ENCODE data around the gene DNAAF8.
A peak's percentile ranks its signal among the peaks of the same experiment; 100 is the strongest.

DNAAF8 gene

GRCh38 chr16:4745274-4745569 lies 10.9 kb downstream of the DNAAF8 start:
- no peaks in the 10 kb centered on the region for H3K79me2 ChIP-seq (ENCODE audit: control insufficient read depth, low read length)
- no peak overlapping the region for H3K4me2 ChIP-seq (ENCODE audit: low read length)
- H3K4me3 ChIP-seq (ENCODE audit: low read length) = no peak overlapping the region
- H3K9me3 ChIP-seq (ENCODE audit: control insufficient read depth, insufficient read depth, low read length) = no peaks in the 10 kb centered on the region
- H3K4me1 ChIP-seq (ENCODE audit: control insufficient read depth, low read length) = peaks cover 34% of the 10 kb centered on the region
- TF ChIP-seq EZH2phosphoT487 (IDR thresholded peaks at IDR 0.05; ENCODE audit: borderline replicate concordance, low read length) (no peak), CTCF (IDR thresholded peaks at IDR 0.05; ENCODE audit: low read depth, low read length, poor library complexity, severe bottlenecking) (no peak)
- no peaks in the 10 kb centered on the region for H3K27me3 ChIP-seq (ENCODE audit: control insufficient read depth, low read length)
- H3K9me2 ChIP-seq (replicated peaks; ENCODE audit: control insufficient read depth, low read length) = no peaks in the 10 kb centered on the region
- no peaks in the 10 kb centered on the region for H4K20me1 ChIP-seq (ENCODE audit: control insufficient read depth, insufficient read depth, low read depth, low read length)
- H3F3A ChIP-seq (ENCODE audit: control insufficient read depth, insufficient read depth) = no peaks in the 10 kb centered on the region
- no peaks in the 10 kb centered on the region for H3K36me3 ChIP-seq (ENCODE audit: control insufficient read depth, low read length)
- H3K27ac ChIP-seq (ENCODE audit: low read depth, low read length) = no peak overlapping the region

GRCh38 chr16:4746215-4746614 lies 11.9 kb downstream of the DNAAF8 start:
- H3K27me3 ChIP-seq (ENCODE audit: control insufficient read depth, low read length) = no peaks in the 10 kb centered on the region
- no peaks in the 10 kb centered on the region for H3K9me2 ChIP-seq (replicated peaks; ENCODE audit: control insufficient read depth, low read length)
- H3K4me3 ChIP-seq (ENCODE audit: low read length) = no peak overlapping the region
- peaks cover 34% of the 10 kb centered on the region for H3K4me1 ChIP-seq (ENCODE audit: control insufficient read depth, low read length)
- no peaks in the 10 kb centered on the region for H3K9me3 ChIP-seq (ENCODE audit: control insufficient read depth, insufficient read depth, low read length)
- no peak overlapping the region for H3K4me2 ChIP-seq (ENCODE audit: low read length)
- no peak overlapping the region for H3K27ac ChIP-seq (ENCODE audit: low read depth, low read length)
- no peaks in the 10 kb centered on the region for H3F3A ChIP-seq (ENCODE audit: control insufficient read depth, insufficient read depth)
- no peaks in the 10 kb centered on the region for H4K20me1 ChIP-seq (ENCODE audit: control insufficient read depth, insufficient read depth, low read depth, low read length)
- peaks cover 5% of the 10 kb centered on the region for H3K36me3 ChIP-seq (ENCODE audit: control insufficient read depth, low read length)
- TF ChIP-seq CTCF (IDR thresholded peaks at IDR 0.05; ENCODE audit: low read depth, low read length, poor library complexity, severe bottlenecking) (no peak), EZH2phosphoT487 (IDR thresholded peaks at IDR 0.05; ENCODE audit: borderline replicate concordance, low read length) (no peak)
- no peaks in the 10 kb centered on the region for H3K79me2 ChIP-seq (ENCODE audit: control insufficient read depth, low read length)

GRCh38 chr16:4746991-4747574 lies 12.7 kb downstream of the DNAAF8 start:
- no peaks in the 10 kb centered on the region for H3K9me3 ChIP-seq (ENCODE audit: control insufficient read depth, insufficient read depth, low read length)
- H3K27ac ChIP-seq (ENCODE audit: low read depth, low read length) = no peak overlapping the region
- H3K4me1 ChIP-seq (ENCODE audit: control insufficient read depth, low read length) = peaks cover 34% of the 10 kb centered on the region
- no peak overlapping the region for H3K4me3 ChIP-seq (ENCODE audit: low read length)
- H3K36me3 ChIP-seq (ENCODE audit: control insufficient read depth, low read length) = peaks cover 14% of the 10 kb centered on the region
- no peaks in the 10 kb centered on the region for H3F3A ChIP-seq (ENCODE audit: control insufficient read depth, insufficient read depth)
- no peaks in the 10 kb centered on the region for H3K79me2 ChIP-seq (ENCODE audit: control insufficient read depth, low read length)
- H3K9me2 ChIP-seq (replicated peaks; ENCODE audit: control insufficient read depth, low read length) = no peaks in the 10 kb centered on the region
- H4K20me1 ChIP-seq (ENCODE audit: control insufficient read depth, insufficient read depth, low read depth, low read length) = no peaks in the 10 kb centered on the region
- TF ChIP-seq EZH2phosphoT487 (IDR thresholded peaks at IDR 0.05; ENCODE audit: borderline replicate concordance, low read length) (no peak), CTCF (IDR thresholded peaks at IDR 0.05; ENCODE audit: low read depth, low read length, poor library complexity, severe bottlenecking) (no peak)
- H3K27me3 ChIP-seq (ENCODE audit: control insufficient read depth, low read length) = no peaks in the 10 kb centered on the region
- peak overlapping the region; percentile 12; the same call in 1 of the 2 replicates for H3K4me2 ChIP-seq (ENCODE audit: low read length)

All from DOHH2 (cell line).